NCI-H524 (cell line): Measurements from ENCODE around the gene KIF26A.

Experiments used
- DNase-seq, 2 experiments: peaks; one replicate each; lab custom pipeline; 2025; lab: John Stamatoyannopoulos, UW

KIF26A gene

DNA sequence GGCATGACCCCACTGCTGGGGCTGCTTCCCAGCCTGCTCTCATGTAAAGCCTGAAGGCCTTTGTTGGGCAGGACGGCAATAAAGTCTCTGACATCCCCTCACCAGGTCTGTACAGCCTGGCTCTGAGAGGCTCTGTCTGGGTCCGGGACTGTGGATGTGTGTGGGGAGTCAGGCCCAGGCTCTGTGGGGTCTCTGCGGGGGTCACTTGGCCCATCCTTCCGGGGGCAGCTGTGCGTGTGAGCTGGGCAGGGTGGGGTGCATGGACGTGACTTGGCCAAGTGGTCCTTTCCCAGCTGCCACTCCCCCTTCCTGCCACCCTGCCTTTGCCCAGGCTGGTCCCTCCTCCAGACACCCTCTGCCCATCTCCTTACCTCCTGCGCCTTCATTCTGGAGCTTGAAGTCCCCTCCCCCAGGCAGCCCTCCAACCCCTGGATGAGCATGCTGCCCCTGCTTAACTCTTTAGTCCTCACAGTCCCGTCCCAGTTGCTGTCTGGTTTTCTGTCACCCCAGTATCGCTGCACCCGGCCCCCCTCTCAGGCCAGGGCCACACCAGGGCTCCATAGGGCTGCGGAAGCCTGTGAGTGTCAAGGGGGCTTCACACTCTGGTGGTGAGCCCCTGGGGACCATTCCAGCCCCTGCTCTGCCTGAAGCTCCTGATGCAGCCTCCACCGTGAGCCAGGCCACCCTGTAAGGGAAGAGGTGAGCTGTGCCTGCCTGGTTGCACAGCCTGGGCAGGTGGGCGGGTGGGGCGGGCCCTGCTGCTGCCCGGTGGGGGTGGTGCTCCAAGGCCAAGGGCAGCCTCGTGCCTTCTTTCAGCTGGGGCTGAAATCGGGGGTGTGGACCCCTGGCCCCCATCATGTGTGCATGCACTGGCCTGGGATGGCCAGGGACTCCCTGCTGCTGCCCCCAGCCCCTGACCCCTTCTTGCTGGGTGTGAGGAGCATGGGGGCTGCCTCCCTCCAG is 25.5 kb upstream of the KIF26A start:
- DNase-seq: no peak

DNA sequence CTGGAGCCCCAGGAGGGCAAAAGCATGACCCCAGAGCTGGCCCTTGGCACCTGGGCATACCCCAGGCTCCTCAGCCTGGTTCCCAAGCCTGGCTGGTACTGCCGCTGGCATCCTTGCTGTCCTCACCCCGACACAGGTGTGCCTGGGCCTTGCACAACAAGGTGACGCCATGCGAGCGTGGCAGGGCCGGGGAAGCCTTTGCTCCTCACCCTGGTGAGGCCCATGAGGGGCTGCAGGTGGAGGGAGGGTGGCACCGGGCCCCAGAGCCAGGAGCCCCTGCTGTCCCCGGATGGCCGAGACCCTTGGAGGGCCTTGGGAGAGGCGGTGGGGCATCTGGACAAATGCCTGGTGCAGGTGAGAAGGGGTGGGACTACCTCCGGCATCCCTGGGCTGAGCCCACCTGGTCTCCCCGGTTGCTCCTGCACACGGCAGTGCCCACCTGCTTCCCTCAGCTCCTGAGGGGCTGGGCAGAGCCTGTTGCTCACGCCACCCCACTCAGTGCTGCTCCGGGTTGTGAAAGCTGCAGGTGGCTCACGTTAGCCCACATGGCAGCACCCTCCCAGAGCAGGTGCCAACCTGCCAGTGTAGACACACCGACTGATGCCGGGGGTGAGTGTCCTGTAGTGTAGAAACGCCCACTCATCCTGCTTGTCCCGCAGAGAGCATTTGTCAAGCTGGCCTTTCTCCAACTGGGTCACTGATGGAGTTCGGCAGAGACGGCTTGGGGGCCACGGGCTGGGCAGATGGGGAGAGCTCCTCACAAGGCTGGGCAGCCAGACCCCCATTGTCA is 24.6 kb upstream of the KIF26A start:
- no peak for DNase-seq

DNA sequence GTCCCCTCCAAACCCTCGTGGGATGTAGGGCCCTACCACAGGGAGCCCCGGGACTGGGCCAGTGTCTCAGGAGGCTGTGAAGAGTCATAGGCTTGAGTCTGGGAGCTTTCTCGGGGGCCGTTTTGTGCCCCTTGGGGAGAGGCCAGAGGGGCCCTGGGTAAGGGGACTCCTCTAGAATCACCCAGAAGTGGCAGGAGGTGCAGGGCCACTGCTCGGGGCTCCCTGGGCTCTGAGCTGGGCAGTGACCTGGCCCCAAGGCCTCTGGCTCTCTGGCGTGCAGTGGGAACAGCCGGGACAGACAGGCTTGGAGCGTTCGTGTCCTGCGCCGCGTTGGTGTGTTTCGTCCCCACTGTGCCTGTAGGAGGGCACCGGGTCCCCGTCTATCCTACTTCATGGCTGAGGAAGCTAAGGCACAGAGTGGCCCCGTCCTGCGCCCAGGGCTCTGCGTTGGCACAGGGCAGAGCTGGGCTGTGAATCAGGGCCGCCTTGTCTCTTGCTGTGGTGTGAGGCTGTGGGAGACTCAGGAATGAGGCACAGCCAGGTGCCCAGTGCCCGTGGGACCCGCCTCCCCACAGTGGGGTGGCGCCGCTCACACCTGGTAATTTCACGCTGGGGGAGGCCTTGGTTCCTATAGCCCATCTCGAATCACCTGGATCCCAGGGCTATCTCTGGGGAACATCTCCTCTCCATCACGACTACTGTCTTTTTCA is 23.8 kb upstream of the KIF26A start:
- DNase-seq: no peak

DNA sequence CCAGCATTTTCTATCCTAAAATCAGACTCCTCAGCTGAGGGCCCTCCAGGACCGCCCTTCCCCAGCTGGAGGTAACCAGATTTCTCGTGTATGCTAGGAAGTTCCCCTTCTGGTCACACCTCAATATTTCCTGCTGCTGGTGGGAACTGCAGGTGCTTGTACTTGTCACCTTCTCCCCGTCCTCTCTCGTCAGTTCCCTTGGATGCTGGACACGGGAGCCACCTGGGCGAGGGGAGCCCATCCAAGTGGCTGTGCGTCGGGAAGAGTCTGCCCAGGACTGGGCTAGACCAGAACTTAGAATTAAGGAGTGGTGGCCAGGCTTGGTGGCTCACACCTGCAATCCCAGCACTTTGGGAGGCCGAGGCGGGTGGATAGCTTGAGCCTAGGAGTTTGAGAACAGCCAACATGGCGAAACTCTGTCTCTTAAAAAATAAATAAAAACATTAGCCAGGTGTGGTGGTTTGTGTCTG is 23.2 kb upstream of the KIF26A start:
- DNase-seq: no peak

DNA sequence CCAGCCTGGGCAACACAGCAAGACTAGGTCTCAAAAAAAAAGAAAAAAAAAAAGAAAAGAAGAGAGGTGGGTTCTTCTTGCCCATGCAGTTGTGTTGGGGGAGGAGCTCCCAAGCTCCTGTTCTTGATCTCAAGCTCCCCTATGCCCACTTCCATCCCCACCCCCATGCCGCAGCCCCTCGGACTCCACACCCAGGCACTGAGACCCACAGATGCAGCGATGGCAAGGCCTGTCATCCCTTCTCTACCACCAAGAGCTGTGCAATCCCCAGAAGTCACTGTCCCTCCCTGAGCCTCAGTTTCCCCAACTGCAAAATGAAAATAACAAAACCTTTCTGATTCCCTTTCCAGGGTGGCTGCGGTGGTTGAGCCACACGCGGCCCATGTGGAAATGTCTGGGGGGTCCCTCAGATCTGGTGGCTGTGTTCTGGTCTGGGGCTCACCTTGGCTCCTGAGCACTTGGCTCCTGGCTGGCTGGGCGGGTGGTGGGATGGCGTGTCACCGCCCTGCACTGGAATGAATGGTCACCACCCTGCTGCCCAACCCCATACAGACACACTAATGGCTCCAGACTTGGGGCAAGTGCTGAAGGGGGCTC is 22.6 kb upstream of the KIF26A start:
- no peak for DNase-seq

DNA sequence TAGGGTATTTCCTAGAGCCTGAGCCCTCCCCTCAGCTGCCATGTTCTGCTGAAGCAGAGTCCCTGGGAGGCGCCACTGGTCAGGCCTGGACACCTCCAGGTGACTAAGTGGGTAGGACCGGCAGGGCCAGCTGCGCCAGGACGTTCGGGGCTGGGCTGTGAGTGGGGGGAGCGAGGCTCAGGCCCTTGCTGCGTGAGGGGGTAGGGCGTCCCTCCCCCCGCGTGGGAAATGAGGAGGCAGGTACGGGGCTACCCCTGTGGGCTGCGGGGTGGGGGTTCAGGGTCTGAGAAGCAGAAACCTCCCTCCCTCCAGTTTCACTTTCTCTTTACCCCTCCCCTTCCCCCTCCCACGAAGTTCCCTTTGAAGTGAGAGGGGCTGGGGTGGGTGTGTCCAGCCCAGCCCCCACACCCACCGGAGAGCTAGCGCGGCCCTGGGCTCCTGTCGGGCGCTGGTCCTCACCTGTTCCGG is 22.1 kb upstream of the KIF26A start:
- no peak for DNase-seq

DNA sequence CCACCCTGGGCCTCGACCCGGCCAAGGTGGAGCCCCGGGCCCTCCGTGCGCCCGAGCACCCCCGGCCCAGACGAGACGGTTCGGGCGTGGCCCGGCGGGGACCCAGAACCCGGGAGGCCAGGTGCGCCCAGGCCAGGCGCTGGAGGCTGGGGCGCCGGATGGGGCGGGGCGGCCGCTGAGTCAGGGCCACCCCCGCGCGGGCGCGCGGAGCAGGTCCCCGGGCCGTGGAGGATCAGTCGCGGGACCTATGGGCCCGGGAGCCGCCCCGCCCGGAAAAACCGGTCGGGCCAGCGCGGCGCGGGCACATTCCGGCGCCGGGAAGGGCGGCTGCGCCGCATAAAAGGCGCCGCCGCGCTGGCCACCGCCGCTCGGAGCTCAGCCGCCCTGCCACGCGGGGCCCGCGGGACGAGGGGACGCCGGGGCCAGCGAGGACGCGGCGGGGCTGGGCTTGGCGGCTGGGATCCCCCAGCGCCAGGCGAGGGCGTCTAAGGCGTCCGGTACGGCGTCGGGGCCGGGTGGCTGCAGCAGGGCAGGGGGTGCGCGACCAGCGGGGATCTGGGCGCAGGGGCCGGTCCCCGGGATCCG is 21.5 kb upstream of the KIF26A start:
- no peak for DNase-seq

DNA sequence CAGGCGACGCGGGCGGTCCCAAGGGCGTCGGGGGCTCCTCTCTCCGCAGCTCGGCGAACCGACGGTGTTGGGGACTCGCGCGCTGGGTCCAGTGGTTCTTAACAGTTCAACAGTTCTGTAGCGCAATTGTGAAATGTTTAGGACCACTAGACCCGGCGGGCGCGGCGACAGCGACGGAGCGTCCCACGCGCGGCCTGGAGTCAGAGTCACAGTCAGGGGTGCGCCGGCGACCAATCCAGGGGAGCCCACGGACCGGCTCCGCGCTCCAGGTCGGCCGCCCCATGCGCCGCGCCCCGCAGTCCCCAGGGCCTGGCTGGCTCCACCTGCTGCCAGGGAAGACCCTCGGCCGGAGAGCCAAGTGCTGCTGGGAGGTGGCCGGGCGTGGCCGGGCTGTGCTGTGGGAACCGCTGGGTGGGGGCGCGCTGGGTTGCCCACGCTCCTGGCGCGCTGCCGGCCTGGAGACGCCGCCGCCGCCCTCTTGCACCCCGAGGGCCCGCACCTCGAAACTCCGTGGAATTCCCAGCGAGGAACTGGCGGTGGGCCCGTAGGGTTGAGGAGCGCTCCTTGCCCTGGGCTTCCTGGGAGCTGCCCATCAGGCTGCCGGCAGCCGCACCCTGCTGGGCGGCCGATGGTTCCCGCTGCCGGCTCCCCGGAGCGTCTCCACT is 20.9 kb upstream of the KIF26A start:
- peak in 1 of 2 experiments; percentile 30 for DNase-seq

DNA sequence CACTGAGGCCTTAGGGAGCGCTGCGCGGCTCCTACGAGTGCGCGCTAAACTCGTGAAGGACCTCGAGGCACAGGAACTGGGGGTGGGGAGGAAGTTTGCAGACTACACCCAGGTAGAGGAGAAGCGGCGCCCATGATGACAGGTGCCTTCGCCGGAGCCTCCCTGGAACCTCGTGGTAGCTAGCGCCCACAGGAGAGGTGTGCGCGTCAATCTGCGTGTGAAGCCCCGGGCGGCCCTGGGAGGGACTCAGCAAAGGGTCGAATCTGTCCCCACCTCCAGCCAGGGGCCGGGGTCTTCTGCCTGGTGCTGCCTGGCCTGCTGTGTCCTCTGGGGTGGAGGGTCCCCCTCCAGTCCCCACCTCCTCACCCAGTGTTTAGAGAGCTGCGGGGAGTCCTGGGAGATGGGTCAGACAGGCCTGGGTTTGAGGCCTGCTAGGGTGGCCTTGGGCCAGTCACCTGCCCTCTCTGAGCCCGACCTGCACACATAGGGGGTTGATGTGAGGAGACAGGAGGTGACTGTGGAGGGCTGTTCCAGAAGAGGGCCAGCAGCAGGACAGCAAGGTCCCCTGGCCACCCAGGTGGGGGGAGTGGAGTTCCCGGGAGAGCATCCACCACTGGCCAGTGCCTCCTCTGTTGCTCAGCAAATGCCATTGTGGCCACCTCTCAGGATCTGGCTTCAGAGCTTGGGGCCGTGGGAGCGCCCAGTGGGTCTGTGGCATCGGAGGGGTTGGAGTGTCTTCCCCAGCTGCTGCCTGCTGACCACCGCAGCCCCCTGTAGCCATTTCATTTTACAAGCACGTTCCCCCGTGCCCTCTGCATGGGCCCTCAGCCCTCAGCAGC is 20.2 kb upstream of the KIF26A start:
- no peak for DNase-seq

DNA sequence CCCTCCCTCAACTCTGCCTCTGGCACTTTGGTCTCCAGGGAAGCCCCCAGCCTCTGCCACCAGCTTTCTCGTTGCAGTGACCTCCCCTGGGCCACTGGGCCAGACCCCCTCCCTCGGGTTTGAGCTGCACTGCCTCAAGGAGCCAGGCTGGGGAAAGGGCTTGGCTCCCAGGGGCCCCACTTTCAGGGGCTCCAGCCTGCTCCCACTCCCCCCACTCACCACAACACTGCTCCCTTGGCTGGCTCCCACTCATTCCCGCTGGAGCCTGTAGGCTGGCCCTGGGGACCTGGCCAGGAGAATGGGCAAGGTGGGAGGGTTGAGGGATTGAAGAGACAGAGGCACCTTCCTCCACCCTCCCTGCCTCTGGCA is 19.3 kb upstream of the KIF26A start:
- no peak for DNase-seq

DNA sequence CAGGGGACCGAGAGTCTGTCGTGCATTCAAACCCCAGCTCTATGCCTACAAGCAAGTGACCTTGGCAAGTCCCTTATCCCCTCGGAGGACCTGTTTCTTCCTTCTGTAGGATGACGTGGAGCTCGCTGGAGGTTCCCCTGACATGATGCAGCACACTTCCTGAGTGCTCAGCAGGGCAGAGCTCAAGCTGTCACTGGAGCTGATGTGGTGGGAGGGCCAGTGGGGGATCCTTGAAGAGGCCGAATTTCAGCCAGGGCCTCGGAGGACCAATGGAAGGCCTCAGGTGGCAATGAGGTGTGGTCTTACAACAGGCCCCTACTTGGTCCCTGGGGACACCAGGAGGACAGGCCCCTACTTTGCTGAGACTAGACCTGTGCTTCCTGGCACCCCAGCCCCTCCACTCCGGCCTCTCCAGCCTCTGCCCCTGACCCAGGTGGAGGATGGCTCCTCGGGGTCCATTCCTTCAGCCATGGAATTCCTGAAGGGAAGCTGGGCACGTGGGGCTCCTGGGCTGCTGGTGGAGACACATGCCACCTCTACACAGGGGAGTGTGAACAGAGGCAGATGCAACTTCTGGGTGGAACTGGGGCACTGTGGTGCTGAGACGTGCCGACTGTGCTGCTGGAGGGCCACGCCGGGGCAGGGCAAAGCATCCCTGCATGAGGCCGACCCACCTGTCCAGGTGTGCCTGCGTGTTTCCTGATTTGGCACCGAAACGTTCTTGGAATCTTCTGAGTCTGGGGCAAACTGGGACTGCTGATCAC is 18.7 kb upstream of the KIF26A start:
- DNase-seq: no peak

DNA sequence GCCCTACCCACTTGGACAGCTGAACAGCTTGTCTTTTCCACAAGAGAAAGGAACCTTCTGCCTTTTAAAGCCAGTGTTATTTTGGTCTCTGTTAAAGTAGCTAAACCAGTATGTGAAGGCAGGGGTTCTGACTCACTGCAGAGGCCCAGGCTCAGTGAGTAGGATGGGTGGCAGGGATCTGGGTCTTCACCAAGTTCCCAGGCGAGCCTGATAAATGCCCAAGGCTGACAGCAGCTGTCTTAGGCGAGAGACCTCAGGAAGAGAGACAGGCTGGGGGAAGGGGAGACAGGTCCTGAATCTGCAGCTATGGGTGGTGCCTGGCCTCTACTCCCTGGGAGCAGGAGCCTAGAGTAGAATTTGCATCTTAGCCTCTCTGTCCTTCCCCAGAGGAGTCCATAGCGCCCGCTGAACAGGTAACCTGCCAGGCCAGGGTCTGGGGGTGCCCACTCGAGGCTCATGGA is 18.1 kb upstream of the KIF26A start:
- no peak for DNase-seq

DNA sequence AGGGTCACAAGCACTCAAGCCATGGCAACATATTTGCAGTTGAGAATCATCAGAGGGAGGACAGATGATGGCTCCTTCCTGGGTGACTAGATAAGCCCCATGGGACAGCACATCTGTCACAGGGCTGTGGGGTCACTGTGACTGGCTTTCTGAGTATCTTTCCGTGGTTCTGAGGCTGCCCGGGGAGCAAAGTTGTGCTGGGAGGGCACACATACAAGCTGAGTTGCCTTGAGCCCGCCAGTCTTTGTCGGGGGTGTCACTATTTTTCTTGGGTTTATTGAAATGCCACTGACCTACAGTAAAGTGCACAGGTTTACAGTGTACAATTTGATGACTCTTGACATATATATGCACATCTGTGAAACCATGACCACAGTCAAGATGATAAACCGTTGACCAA is 17.2 kb upstream of the KIF26A start:
- no peak for DNase-seq

DNA sequence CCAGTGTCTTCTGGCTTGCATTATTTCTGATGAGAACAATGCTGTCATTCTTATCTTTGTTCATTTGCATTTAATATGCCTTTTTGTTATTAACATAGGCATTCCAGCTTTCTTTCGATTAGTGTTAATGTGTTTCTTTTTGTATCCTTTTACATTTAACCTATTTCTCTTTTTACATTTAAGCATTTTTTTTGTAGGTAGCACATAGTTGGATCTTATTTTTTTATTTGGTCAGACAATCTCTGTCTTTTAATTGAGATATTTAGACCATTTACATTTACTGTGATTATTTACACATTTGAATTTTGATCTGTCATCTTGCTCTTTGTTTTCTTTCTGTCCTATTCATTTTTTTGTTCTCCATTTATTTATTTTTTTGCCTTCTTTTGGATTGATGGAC is 14.5 kb upstream of the KIF26A start:
- DNase-seq: no peak

DNA sequence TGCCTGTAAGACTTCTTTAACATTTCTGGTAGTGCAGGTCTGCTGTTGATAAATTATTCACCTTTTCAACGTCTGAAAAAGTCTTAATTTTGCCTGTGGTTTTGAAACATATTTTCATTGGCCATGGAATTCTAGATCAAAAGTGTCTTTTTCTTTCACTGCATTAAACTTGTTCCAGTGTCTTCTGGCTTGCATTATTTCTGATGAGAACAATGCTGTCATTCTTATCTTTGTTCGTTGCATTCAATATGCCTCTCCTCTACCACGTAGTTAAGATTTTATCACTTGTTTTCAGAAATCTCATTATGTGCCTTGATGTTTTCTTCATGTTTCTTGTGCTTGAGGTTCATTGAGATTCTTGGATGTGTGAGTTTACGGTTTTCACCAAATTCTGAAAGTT is 13.4 kb upstream of the KIF26A start:
- no peak for DNase-seq

DNA sequence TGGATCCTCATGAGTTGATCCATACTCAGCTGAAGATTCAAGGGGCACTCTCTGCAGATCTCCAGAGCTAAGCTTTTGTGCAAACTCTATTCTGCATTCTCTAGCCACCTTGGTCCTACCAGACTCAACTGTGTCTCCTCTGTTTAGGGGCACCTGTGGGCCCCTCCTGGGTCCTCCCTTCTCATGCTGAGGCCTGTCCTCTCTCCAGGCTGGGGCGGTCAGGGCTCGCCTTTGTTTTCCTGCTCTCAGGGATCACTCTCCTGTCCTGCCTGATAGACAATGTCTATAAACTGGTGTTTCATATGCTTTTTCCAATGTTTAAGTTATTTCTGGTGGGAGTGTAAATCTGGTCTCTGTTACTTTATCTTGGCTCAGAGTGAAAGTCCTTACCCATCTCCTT is 11.6 kb upstream of the KIF26A start:
- DNase-seq: no peak

DNA sequence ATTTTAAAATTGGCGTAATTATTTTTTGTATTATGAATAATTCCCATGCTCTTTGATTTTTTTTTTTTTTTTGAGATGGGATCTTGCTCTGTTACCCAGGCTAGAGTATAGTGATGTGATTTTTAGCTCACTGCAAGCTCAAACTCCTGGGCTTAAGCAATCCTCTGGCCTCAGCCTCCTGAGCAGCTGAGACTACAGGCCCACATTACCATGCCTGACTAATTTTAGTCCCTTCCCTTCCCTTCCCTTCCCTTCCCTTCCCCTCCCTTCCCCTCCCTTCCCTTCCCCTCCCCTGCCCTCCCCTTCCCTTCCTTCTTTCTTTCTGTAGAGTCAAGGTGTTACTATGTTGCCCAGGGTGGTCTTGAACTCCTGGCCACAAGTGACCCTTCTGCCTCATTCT is 9.4 kb upstream of the KIF26A start:
- no peak for DNase-seq

DNA sequence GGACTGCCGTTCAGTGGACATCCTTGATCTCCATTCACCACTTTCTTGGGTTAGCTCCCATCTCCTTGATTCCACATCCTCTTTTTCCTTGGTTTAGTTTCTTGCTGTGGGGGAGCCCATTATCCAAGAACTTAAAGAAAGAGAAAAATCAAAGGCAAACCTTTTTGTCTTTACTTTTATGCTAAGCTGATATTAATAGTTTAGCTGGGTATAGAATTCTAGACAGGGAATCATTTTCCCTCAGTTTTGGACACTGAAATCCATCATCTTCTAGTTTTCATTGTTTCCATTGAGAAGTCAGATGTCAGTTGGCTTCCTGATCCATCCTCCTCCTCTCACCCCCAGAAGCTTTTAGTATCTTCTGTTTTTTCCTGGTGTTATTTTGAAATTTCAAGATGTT is 8.8 kb upstream of the KIF26A start:
- DNase-seq: no peak

DNA sequence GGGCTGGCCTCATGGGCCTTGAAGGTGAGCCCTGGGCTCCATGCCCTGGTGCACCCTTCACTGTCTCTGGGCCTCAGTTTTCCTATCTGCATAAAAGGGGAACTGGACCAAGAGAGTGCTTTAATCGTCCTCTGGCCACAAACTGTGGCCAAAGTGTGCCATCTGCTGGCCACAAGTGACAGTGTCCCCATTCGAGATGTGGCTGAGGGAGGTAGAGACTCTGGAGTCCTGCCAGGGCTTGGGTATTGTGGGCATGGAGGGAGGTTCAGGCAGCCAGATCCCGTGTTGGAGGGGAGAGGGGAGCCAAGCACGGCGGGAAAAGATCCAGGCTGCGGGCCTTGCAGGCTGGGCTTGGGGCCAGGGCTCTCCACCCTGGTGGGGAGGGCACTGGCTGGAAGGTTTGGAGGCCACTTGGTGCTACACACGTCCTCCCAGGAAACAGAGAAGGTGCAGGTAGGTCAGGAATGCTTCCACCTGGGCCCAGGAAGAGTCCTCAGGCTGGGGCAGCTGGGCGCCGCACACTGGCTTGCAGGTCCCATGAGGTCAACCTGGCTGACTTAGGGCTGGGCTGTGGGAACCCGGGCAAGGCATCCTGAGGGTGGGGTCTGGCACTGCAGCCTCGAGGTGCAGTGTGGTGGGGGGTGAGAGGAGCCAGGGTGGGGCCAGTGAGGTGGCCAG is 7.3 kb upstream of the KIF26A start:
- DNase-seq: peak; percentile 26 to 75
